HCT116 (cell line): ENCODE results near the gene NUP133. TPM values are rescaled to one million over a fixed set of nuclear protein-coding genes. Genes with fewer than 3 reads are reported as not detected.

Experiments used
- ATAC-seq: fragments of 200-7000 bp; cut with Tn5 transposase; 2 replicates; pipeline ENCODE4 v1.9.1; 2020; ENCODE audit warnings: mild to moderate bottlenecking, moderate library complexity
- BruUV-seq: library from RNA; stranded (reverse); fragments of 400-500 nt; replicated peaks from 2 replicates; lab custom pipeline; 2021; lab: Mats Ljungman, UMichigan
- CTCF ChIA-PET: fragments of 300-600 bp; sonication (Branson Sonifier 250); formaldehyde crosslinking; loops from one replicate; lab custom pipeline; 2021; ENCODE audit warnings: antibody characterized with exemption; lab: Charles Lee
- POLR2A ChIA-PET: fragments of 300-600, 350-600 bp; sonication (Branson Sonifier 250); formaldehyde crosslinking; loops from one replicate; lab custom pipeline; 2021; ENCODE audit warnings: antibody characterized with exemption; lab: Charles Lee
- RAD21 ChIA-PET, 2 experiments: fragments of 300-600 bp; sonication (Branson Sonifier 250); formaldehyde crosslinking; loops; one replicate each; lab custom pipeline; 2023; ENCODE audit warnings: low total read pairs in 2 of 2; ENCODE audit not compliant: uncharacterized antibody in 2 of 2, unreplicated experiment in 2 of 2, low non-redundant PET in 1 of 2; lab: Charles Lee
- DNase-seq: peaks from one replicate; pipeline ENCODE4 v3.0.0-alpha.2; 2010; ENCODE audit warnings: low read depth, low spot score
- H2AFZ ChIP-seq: fragments of 200-600 bp; shearing (Covaris generic), sonication (generic); 2 replicates; pipeline ENCODE4 v1.6.1; 2017; ENCODE audit warnings: low read depth, mixed run types, mixed read lengths, antibody characterized with exemption, low read length; ENCODE audit not compliant: poor library complexity, severe bottlenecking
- H3K27ac ChIP-seq: 2 replicates; pipeline ENCODE4 v1.5.1; 2012; ENCODE audit warnings: low read depth, low read length
- H3K27me3 ChIP-seq: fragments of 200-600 bp; sonication (generic); 2 replicates; pipeline ENCODE4 v1.6.1; 2016; ENCODE audit warnings: mixed run types, low read length, mixed read lengths; ENCODE audit not compliant: insufficient read depth
- H3K36me3 ChIP-seq, 2 experiments: fragments of 200-500 bp in 1 of 2; fragments of 200-600 bp in 1 of 2; sonication (Bioruptor generic) in 1 of 2; sonication (generic) in 1 of 2; 2 replicates each; pipeline versions ENCODE4 v1.5.1 to v1.6.1; 2014 to 2016; ENCODE audit warnings: low read length in 2 of 2, inconsistent platforms in 1 of 2, mixed read lengths in 1 of 2, mixed run types in 1 of 2; ENCODE audit not compliant: insufficient read depth in 2 of 2, control insufficient read depth in 1 of 2
- H3K4me1 ChIP-seq, 2 experiments: fragments of 200-600 bp in 1 of 2; sonication (generic) in 1 of 2; 2 replicates each; pipeline versions ENCODE4 v1.5.1 to v1.6.1; 2012 to 2017; ENCODE audit warnings: low read length in 2 of 2, inconsistent platforms in 1 of 2, mild to moderate bottlenecking in 1 of 2, mixed read lengths in 1 of 2, mixed run types in 1 of 2, moderate library complexity in 1 of 2; ENCODE audit not compliant: insufficient read depth in 2 of 2, control insufficient read depth in 1 of 2
- H3K4me2 ChIP-seq: fragments of 200-600 bp; sonication (generic); 2 replicates; pipeline ENCODE4 v1.6.1; 2017; ENCODE audit warnings: mixed run types, low read length, mixed read lengths
- H3K4me3 ChIP-seq, 2 experiments: fragments of 200-600 bp in 1 of 2; sonication (generic) in 1 of 2; replicated peaks in 1 of 2; 2 replicates each; pipeline ENCODE4 v1.5.1; 2011 to 2016; ENCODE audit warnings: low read length in 2 of 2, control low read depth in 1 of 2, low read depth in 1 of 2, mild to moderate bottlenecking in 1 of 2, mixed read lengths in 1 of 2, mixed run types in 1 of 2
- H3K79me2 ChIP-seq: fragments of 200-600 bp; sonication (generic); 2 replicates; pipeline ENCODE4 v1.6.1; 2017; ENCODE audit warnings: mild to moderate bottlenecking, mixed run types, low read length, moderate library complexity, mixed read lengths; ENCODE audit not compliant: insufficient read depth
- H3K9ac ChIP-seq: fragments of 200-600 bp; sonication (generic); 2 replicates; pipeline ENCODE4 v1.6.1; 2016; ENCODE audit warnings: low read length, mixed read lengths
- H3K9me2 ChIP-seq: fragments of 200-600 bp; sonication (generic), shearing (Covaris generic); 2 replicates; pipeline ENCODE4 v1.6.1; 2017; ENCODE audit warnings: mixed run types, mild to moderate bottlenecking, moderate library complexity; ENCODE audit not compliant: insufficient read depth
- H3K9me3 ChIP-seq, 2 experiments: fragments of 200-500 bp in 1 of 2; fragments of 200-600 bp in 1 of 2; sonication (Bioruptor generic) in 1 of 2; sonication (generic) in 1 of 2; 2 replicates each; pipeline ENCODE4 v1.6.1; 2014 to 2017; ENCODE audit warnings: low read length in 2 of 2, mixed read lengths in 2 of 2, inconsistent platforms in 1 of 2, low read depth in 1 of 2, mild to moderate bottlenecking in 1 of 2, mixed run types in 1 of 2, moderate library complexity in 1 of 2; ENCODE audit not compliant: control insufficient read depth in 1 of 2, insufficient read depth in 1 of 2
- H4K20me1 ChIP-seq: fragments of 200-600 bp; sonication (generic), shearing (Covaris generic); 2 replicates; pipeline ENCODE4 v1.6.1; 2017; ENCODE audit warnings: mixed run types, mild to moderate bottlenecking, moderate library complexity; ENCODE audit not compliant: insufficient read depth
- ATF3 ChIP-seq: IDR thresholded peaks from 2 replicates; pipeline ENCODE4 v1.6.1; 2012
- EZH2phosphoT487 ChIP-seq: fragments of 200-600 bp; IDR thresholded peaks from 2 replicates; pipeline ENCODE4 v1.6.1; 2018; ENCODE audit warnings: antibody characterized with exemption, borderline replicate concordance
- MAX ChIP-seq: IDR thresholded peaks from 2 replicates; pipeline ENCODE4 v1.6.1; 2012
- POLR2AphosphoS5 ChIP-seq: IDR thresholded peaks from 2 replicates; pipeline ENCODE4 v1.6.1; 2011; ENCODE audit warnings: mild to moderate bottlenecking, low read depth, low read length, moderate library complexity
- RAD21 ChIP-seq: IDR thresholded peaks from 2 replicates; pipeline ENCODE4 v1.6.1; 2012; ENCODE audit warnings: low read depth, mild to moderate bottlenecking
- REST ChIP-seq: IDR thresholded peaks from 2 replicates; pipeline ENCODE4 v1.6.1; 2012; ENCODE audit warnings: low read depth
- TCF7L2 ChIP-seq: IDR thresholded peaks from 2 replicates; pipeline ENCODE4 v1.7.0; 2011; ENCODE audit warnings: borderline replicate concordance, inconsistent platforms; ENCODE audit not compliant: insufficient read depth, insufficient read length; ENCODE audit errors: extremely low read depth
- ZFX ChIP-seq: fragments of 450-650 bp; IDR thresholded peaks from 2 replicates; pipeline ENCODE4 v1.6.1; 2017
- ZNF274 ChIP-seq: fragments of 200-500 bp; sonication (Bioruptor generic); IDR thresholded peaks from 2 replicates; pipeline ENCODE4 v1.6.1; 2014; ENCODE audit warnings: mild to moderate bottlenecking, low read depth, low read length, inconsistent platforms
- intact Hi-C: fragments of 100-400 bp; cut with micrococcal nuclease; formaldehyde crosslinking; loops from 2 replicates; pipeline ENCODE4 v1.10.0; 2022
- total RNA-seq: library from RNA; stranded (reverse); gene quantifications from one replicate; pipeline ENCODE4 v1.2.1, GENCODE V29; 2021; ENCODE audit not compliant: unreplicated experiment
- TF ChIP-seq, protein P1 (sequence below): IDR thresholded peaks from 2 replicates; pipeline ENCODE4 v1.6.1; 2011; ENCODE audit warnings: mild to moderate bottlenecking, low read length, moderate library complexity; ENCODE audit not compliant: insufficient replicate concordance; ENCODE audit errors: extremely low read depth

NUP133 gene
- total RNA-seq, 1 experiment from 2014 or later, result 52.5 TPM

DNA sequence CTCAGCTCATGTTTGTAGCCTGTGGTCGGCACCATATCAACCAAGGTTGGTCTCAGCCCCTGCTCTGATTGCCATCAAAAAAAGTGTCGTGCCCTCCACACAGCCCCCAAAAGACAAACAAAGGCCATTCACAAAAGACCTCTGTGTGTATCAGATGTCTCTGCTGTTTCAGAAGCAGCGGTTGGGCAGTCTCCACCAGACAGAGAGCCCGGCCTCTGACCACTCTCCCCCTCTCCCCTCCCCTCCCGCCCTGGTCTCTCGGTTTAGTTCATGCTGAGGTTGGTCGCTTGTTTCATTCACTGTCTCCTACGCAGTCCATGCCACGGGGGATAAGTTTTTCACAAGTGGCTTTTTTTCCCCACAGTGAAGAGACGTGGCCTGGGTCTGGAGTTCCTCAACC is 101.3 kb downstream of the NUP133 start:
- no peak overlapping the region for H3K4me2 ChIP-seq
- H3K9ac ChIP-seq, result no peak overlapping the region
- no peak overlapping the region for H2AFZ ChIP-seq
- CTCF ChIA-PET, result no interaction called here
- no TSS peak for BruUV-seq
- no peak overlapping the region for H3K4me3 ChIP-seq
- H3K79me2 ChIP-seq, result no peaks in the 10 kb centered on the region
- H4K20me1 ChIP-seq, result no peaks in the 10 kb centered on the region
- H3K4me1 ChIP-seq, result peaks cover 7 to 18% of the 10 kb centered on the region in 2 experiments
- RAD21 ChIA-PET, result no interaction called here
- no peaks in the 10 kb centered on the region for H3K27me3 ChIP-seq
- DNase-seq, result no peak
- no peaks in the 10 kb centered on the region for H3K9me3 ChIP-seq
- no peak overlapping the region for H3K27ac ChIP-seq
- TF ChIP-seq REST (no peak), RAD21 (no peak), POLR2AphosphoS5 (no peak), ATF3 (no peak), ZFX (no peak), ZNF274 (no peak), TCF7L2 (no peak), MAX (no peak), EZH2phosphoT487 (no peak)
- TF ChIP-seq, protein P1, sequence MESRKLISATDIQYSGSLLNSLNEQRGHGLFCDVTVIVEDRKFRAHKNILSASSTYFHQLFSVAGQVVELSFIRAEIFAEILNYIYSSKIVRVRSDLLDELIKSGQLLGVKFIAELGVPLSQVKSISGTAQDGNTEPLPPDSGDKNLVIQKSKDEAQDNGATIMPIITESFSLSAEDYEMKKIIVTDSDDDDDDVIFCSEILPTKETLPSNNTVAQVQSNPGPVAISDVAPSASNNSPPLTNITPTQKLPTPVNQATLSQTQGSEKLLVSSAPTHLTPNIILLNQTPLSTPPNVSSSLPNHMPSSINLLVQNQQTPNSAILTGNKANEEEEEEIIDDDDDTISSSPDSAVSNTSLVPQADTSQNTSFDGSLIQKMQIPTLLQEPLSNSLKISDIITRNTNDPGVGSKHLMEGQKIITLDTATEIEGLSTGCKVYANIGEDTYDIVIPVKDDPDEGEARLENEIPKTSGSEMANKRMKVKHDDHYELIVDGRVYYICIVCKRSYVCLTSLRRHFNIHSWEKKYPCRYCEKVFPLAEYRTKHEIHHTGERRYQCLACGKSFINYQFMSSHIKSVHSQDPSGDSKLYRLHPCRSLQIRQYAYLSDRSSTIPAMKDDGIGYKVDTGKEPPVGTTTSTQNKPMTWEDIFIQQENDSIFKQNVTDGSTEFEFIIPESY, result no peak
- intact Hi-C loops, result no loop called here
- H3K36me3 ChIP-seq, result no peaks in the 10 kb centered on the region
- ATAC-seq, result no peak
- no peaks in the 10 kb centered on the region for H3K9me2 ChIP-seq
- POLR2A ChIA-PET, result no interaction called here
